ENCODE data around the gene MUS81. TPM values are rescaled to one million over a fixed set of nuclear protein-coding genes. Genes with fewer than 3 reads are reported as not detected.

The MUS81 gene
- total and polyA plus RNA-seq, 9 of the 15 experiments (the other 6 are each of a cell fraction or from before 2014, with no cell fraction given): 13.4 to 118 (median 53.7) TPM

- TF ChIP-seq ZNF318 (IDR thresholded peaks at IDR 0.05; ENCODE audit: borderline replicate concordance in 1 of 2, low read depth in 1 of 2) (no peak), ZNF830 (CRISPR knock-in tag; IDR thresholded peaks at IDR 0.05) (peak; percentile 46; the same call in 1 of the 2 replicates), BRF1 (IDR thresholded peaks at IDR 0.05; ENCODE audit: borderline replicate concordance, extremely low read depth, insufficient read length) (no peak), ELF1 (tag; IDR thresholded peaks at IDR 0.05) (peak; percentile 84), GABPB2 (CRISPR knock-in tag; conservative IDR thresholded peaks at IDR 0.05) (no peak), JUNB (CRISPR knock-in tag; conservative IDR thresholded peaks at IDR 0.05) (no peak), EGR1 (conservative IDR thresholded peaks at IDR 0.05) (0 out of 2 replicates have a peak, but pooled peaks have one; percentile 3), USF1 (CRISPR knock-in tag; IDR thresholded peaks at IDR 0.05) (peak; percentile 97), HMGN3 (IDR thresholded peaks at IDR 0.05; ENCODE audit: borderline replicate concordance, extremely low read depth, insufficient read length, low read depth, low read length) (no peak), L3MBTL2 (IDR thresholded peaks at IDR 0.05) (no peak), ZKSCAN1 (IDR thresholded peaks at IDR 0.05; ENCODE audit: low read depth, low read length) (no peak), ZZZ3 (IDR thresholded peaks at IDR 0.05) (no peak), ZBTB43 (CRISPR knock-in tag; IDR thresholded peaks at IDR 0.05) (no peak), TAF15 (IDR thresholded peaks at IDR 0.05; ENCODE audit: low read depth, low read length) (0 out of 2 replicates have a peak, but pooled peaks have one; percentile 18)
- TF ChIP-seq, protein P1, sequence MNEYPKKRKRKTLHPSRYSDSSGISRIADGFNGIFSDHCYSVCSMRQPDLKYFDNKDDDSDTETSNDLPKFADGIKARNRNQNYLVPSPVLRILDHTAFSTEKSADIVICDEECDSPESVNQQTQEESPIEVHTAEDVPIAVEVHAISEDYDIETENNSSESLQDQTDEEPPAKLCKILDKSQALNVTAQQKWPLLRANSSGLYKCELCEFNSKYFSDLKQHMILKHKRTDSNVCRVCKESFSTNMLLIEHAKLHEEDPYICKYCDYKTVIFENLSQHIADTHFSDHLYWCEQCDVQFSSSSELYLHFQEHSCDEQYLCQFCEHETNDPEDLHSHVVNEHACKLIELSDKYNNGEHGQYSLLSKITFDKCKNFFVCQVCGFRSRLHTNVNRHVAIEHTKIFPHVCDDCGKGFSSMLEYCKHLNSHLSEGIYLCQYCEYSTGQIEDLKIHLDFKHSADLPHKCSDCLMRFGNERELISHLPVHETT (CRISPR knock-in tag; conservative IDR thresholded peaks at IDR 0.05 in 1 of 2, IDR thresholded peaks at IDR 0.05 in 1 of 2): no peak
These were observed 3.3 kb upstream of the MUS81 start (continued) for GRCh38 chr11:65856689-65857499.
